ENCODE data around the gene ZNF740. TPM values are rescaled to one million over a fixed set of nuclear protein-coding genes. Genes with fewer than 3 reads are reported as not detected.

ZNF740 gene
- total RNA-seq = 12.6 and 18.1 TPM in 2 replicates

GRCh38 chr12:53180220-53180930, at the start of gene ZNF740, which contains the start of gene CSAD:
Gene ZNF740, plus strand, starts transcription at chr12:53180722. Its CDS starts 1,262 bp downstream, at chr12:53181984.
Gene CSAD, minus strand, starts transcription at chr12:53180925. Its CDS starts 7,455 bp downstream, at chr12:53173470.

GRCh38 chr12:53207042-53207441, 26.5 kb downstream of the ZNF740 start, which contains the start of gene ITGB7:
Gene ITGB7, minus strand, starts transcription at chr12:53207251. Its CDS starts 6,808 bp downstream, at chr12:53200443.

GRCh38 chr12:53231921-53232645, 51.6 kb downstream of the ZNF740 start, which contains the start of gene RARG:
Gene RARG, minus strand, starts transcription at chr12:53232209. Its CDS starts 4,664 bp downstream, at chr12:53227545.

Small RNAs within 50 kb of the gene (small RNA-seq; reads per million reads assigned to genes)
- not detected for gene HIGD1AP1
- gene RNU6-333P = not detected

Other genes starting within 250 kb of the ZNF740 start
- gene KRT18, start 231.6 kb upstream of the ZNF740 start, total RNA-seq = 1,534 and 4,469 TPM in 2 replicates
- 801 and 934 TPM in 2 replicates for gene EIF4B, start 174.3 kb upstream of the ZNF740 start, total RNA-seq
- gene TNS2, start 130.7 kb upstream of the ZNF740 start, total RNA-seq = 5.1 and 14.9 TPM in 2 replicates
- gene SPRYD3, start 101.3 kb upstream of the ZNF740 start, total RNA-seq = 26.7 and 33.4 TPM in 2 replicates
- gene IGFBP6, start 83.1 kb upstream of the ZNF740 start, total RNA-seq = 45.4 and 101 TPM in 2 replicates
- gene SOAT2, start 77.2 kb upstream of the ZNF740 start, total RNA-seq = not detected in 2 replicates
- gene CSAD, start 203 bp downstream of the ZNF740 start, total RNA-seq = 3.9 and 14.9 TPM in 2 replicates
- gene ITGB7, start 26.5 kb downstream of the ZNF740 start, total RNA-seq = not detected in 2 replicates
- gene RARG, start 51.5 kb downstream of the ZNF740 start, total RNA-seq = 21.1 and 36.9 TPM in 2 replicates
- gene ESPL1, start 87.6 kb downstream of the ZNF740 start, total RNA-seq = 7.7 and 9.8 TPM in 2 replicates
- 210 and 446 TPM in 2 replicates for gene PFDN5, start 114.8 kb downstream of the ZNF740 start, total RNA-seq
- gene MYG1, start 119.0 kb downstream of the ZNF740 start, total RNA-seq = 42.8 and 49.6 TPM in 2 replicates
- gene AAAS, start 140.9 kb downstream of the ZNF740 start, total RNA-seq = 53.0 and 64.9 TPM in 2 replicates
- gene SP7, start 155.6 kb downstream of the ZNF740 start, total RNA-seq = not detected in 2 replicates
- gene SP1, start 199.5 kb downstream of the ZNF740 start, total RNA-seq = 41.6 and 57.5 TPM in 2 replicates
- gene AMHR2, start 243.1 kb downstream of the ZNF740 start, total RNA-seq = not detected in 2 replicates